ENCODE results near the gene C19orf47. TPM values are rescaled to one million over a fixed set of nuclear protein-coding genes. Genes with fewer than 3 reads are reported as not detected.

C19orf47 gene
- total RNA-seq, 2 experiments from 2014 or later: 17.5 to 18.0 TPM

GRCh38 chr19:40348961-40349507 is 837 bp upstream of the C19orf47 start:
- DNase-seq (peak; percentile 19), ATAC-seq (no peak)
- Mint-ChIP-seq H3K36me3 (ENCODE audit: low read depth) (peaks cover 2% of the 10 kb centered on the region), H3K4me3 (peak overlapping the region; percentile 84), H3K9me3 (no peaks in the 10 kb centered on the region), H3K4me1 (ENCODE audit: low read depth) (peaks cover 29% of the 10 kb centered on the region), H3K27me3 (no peaks in the 10 kb centered on the region), H3K27ac (peak overlapping the region; percentile 84)
- ChIA-PET POLR2A (no interaction called here), CTCF (no interaction called here)
- intact Hi-C loops (cut with micrococcal nuclease): no loop called here
- TF ChIP-seq CTCF (IDR thresholded peaks at IDR 0.05): no peak

DNA sequence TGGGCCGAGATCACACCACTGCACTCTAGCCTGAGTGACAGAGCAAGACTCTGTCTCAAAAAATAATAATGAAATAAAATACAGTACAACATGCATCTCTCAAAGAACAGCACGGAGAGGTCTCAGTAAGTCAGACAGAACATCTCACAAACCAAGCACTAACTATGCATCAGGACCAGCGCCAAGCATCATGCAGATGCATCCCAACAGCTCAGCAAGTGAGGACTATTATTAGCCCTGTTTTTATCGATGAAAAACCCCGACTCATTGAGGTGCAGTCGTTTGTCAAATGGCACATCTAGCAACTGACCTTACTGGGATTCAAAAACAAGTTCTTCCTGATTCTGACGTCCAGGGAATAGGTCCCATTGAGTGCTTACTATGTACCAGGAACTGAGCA is 3.8 kb downstream of the C19orf47 start:
- H3K4me1 Mint-ChIP-seq (ENCODE audit: low read depth): peaks cover 26% of the 10 kb centered on the region
- intact Hi-C loops (cut with micrococcal nuclease): no loop called here
- ATAC-seq (no peak), DNase-seq (no peak)
- ChIA-PET CTCF (no interaction called here), POLR2A (no interaction called here)
- H3K27ac Mint-ChIP-seq: no peak overlapping the region
- no peak for TF ChIP-seq CTCF (IDR thresholded peaks at IDR 0.05)
- no peak overlapping the region for H3K4me3 Mint-ChIP-seq
- H3K36me3 Mint-ChIP-seq (ENCODE audit: low read depth): peaks cover 3% of the 10 kb centered on the region
- no peaks in the 10 kb centered on the region for H3K9me3 Mint-ChIP-seq
- no peaks in the 10 kb centered on the region for H3K27me3 Mint-ChIP-seq

DNA sequence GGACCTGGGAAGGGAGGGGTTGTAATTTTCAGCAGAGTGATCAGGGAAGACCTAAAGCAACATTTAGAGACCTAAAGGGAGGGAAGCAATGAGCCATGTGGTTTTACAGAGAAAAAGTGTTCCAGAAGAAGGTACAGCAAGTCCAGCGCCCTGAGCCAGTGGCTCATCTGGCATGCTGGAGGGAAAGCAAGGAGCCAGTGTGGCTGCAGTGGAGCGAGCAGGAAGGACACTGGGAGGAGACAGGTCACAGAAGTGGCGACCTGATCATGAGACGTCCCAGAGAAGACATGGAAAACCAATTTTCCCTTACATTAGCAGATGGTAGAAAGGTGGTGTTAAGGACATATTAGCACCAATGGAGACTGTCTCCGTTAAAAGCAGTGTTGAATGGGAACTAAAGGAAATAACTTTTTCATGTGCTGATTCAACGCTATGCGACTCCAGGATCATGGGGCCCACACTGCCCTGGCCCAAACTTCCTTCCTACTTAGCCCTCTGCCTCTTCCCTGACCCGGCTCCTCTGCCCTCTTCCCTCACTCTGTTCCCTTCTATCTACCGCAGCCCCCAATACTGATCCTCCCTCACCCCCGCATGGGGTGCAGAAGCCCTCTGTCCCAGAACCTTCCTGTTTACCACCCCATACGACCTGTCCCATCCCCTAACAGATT is 5.4 kb downstream of the C19orf47 start:
- ChIA-PET POLR2A (no interaction called here), CTCF (no interaction called here)
- ATAC-seq (no peak), DNase-seq (no peak)
- Mint-ChIP-seq H3K4me1 (ENCODE audit: low read depth) (peaks cover 20% of the 10 kb centered on the region), H3K36me3 (ENCODE audit: low read depth) (peaks cover 5% of the 10 kb centered on the region), H3K27me3 (no peaks in the 10 kb centered on the region), H3K9me3 (no peaks in the 10 kb centered on the region), H3K4me3 (no peak overlapping the region), H3K27ac (no peak overlapping the region)
- intact Hi-C loops (cut with micrococcal nuclease): no loop called here
- TF ChIP-seq CTCF (IDR thresholded peaks at IDR 0.05): no peak

- intact Hi-C loops (cut with micrococcal nuclease): no loop called here
- H3K9me3 Mint-ChIP-seq: no peaks in the 10 kb centered on the region
- no peak for DNase-seq
- TF ChIP-seq CTCF (IDR thresholded peaks at IDR 0.05): no peak
- no peak for ATAC-seq
- POLR2A ChIA-PET: no interaction called here
- H3K27me3 Mint-ChIP-seq: no peaks in the 10 kb centered on the region
- no peak overlapping the region for H3K4me3 Mint-ChIP-seq
- CTCF ChIA-PET: interaction anchor here (1.3 to 1.4 kb wide), 2 partner anchors 10 to 37 kb away, joined by 3 to 4 read pairs; no protein-coding TSS in a partner anchor
- peaks cover 5% of the 10 kb centered on the region for H3K36me3 Mint-ChIP-seq (ENCODE audit: low read depth)
- H3K27ac Mint-ChIP-seq: peak overlapping the region; percentile 50
- H3K4me1 Mint-ChIP-seq (ENCODE audit: low read depth): peaks cover 13% of the 10 kb centered on the region
Measured at GRCh38 chr19:40341601-40342482, 6.4 kb downstream of the C19orf47 start.
